ENCODE measurements around the gene SLC47A2. TPM values are rescaled to one million over a fixed set of nuclear protein-coding genes. Genes with fewer than 3 reads are reported as not detected.

The SLC47A2 gene
- polyA plus RNA-seq, 1 experiment: not detected

GRCh38 chr17:19727501-19728078 lies 11.2 kb upstream of the SLC47A2 start:
- DNase-seq (ENCODE audit: low read depth): peak; percentile 70
- H3K4me3 ChIP-seq (ENCODE audit: low read depth, low read length): no peak overlapping the region
- H3K36me3 ChIP-seq (ENCODE audit: control insufficient read depth, insufficient read depth, low read length): no peaks in the 10 kb centered on the region
- TF ChIP-seq, protein P1, sequence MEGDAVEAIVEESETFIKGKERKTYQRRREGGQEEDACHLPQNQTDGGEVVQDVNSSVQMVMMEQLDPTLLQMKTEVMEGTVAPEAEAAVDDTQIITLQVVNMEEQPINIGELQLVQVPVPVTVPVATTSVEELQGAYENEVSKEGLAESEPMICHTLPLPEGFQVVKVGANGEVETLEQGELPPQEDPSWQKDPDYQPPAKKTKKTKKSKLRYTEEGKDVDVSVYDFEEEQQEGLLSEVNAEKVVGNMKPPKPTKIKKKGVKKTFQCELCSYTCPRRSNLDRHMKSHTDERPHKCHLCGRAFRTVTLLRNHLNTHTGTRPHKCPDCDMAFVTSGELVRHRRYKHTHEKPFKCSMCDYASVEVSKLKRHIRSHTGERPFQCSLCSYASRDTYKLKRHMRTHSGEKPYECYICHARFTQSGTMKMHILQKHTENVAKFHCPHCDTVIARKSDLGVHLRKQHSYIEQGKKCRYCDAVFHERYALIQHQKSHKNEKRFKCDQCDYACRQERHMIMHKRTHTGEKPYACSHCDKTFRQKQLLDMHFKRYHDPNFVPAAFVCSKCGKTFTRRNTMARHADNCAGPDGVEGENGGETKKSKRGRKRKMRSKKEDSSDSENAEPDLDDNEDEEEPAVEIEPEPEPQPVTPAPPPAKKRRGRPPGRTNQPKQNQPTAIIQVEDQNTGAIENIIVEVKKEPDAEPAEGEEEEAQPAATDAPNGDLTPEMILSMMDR (IDR thresholded peaks at IDR 0.05; ENCODE audit: insufficient read depth, low read depth, low read length): no peak
- ChIA-PET POLR2A (no interaction called here), CTCF (interaction anchor here (1.0 to 4.5 kb wide), 5 partner anchors 17 to 214 kb away, joined by 4 to 34 read pairs (median 6); partner anchors contain the start of gene ALDH3A2)
- H3K27me3 ChIP-seq (ENCODE audit: control insufficient read depth, insufficient read depth, low read length): peaks cover 3% of the 10 kb centered on the region

DNA sequence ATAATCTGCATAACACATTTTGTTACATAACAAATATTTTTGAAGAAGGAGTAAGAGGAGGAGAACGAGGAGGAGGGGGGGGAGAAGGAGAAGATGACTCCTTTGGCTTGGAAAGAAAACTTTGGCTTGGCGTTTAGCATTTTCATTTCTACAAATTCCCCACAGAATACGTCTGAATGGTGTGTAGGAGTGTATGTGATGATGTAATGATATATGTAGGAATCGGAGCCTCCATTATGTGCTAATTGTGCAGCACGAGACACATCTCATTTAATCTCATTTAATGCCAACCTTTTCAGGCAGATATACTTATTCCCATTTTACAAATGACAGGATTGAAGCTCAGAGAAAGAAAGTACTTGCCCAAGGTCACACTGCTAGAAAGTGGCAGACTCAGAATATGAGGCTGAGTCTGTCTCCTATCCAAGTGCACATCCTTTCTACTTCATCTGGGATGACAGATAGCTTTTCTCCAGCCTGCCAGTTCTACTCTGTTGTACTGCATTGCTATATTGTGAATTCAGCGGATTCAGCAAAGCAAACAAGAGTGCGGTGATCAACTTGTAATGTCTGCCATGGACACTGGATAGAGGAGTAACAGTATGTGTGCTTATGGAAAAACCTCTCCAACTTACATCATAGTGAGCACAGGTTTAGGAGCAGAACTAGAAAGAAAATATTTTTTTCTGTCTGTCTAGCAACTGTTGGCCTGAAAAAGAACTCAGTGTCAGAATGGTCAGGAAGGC lies 10.4 kb upstream of the SLC47A2 start:
- H3K27me3 ChIP-seq (ENCODE audit: control insufficient read depth, insufficient read depth, low read length): peaks cover 3% of the 10 kb centered on the region
- ChIA-PET POLR2A (no interaction called here), CTCF (interaction anchor here (1.0 to 4.5 kb wide), 3 partner anchors 18 to 78 kb away, joined by 4 to 34 read pairs (median 8); partner anchors contain the start of gene ALDH3A2)
- H3K36me3 ChIP-seq (ENCODE audit: control insufficient read depth, insufficient read depth, low read length): no peaks in the 10 kb centered on the region
- DNase-seq (ENCODE audit: low read depth): no peak
- TF ChIP-seq, protein P1 (IDR thresholded peaks at IDR 0.05; ENCODE audit: insufficient read depth, low read depth, low read length): no peak
- no peak overlapping the region for H3K4me3 ChIP-seq (ENCODE audit: low read depth, low read length)

DNA sequence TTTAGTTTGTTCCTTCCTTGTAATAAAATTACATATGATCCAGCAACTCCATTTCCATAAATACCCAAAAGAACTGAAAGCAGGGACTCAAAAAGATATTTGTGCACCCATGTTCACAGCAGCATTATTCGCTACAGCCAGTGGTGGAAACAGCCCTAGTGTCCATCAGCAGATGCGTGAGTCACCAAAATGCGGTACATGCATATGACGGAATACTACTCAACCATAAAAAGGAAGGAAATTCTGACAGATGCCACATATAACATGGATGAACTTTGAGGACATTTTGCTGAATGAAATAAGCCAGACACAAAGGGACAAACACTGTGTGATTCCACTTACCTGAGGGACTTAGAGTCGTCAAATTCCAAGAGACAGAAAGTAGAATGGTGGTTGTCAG lies 9.1 kb upstream of the SLC47A2 start:
- H3K27me3 ChIP-seq (ENCODE audit: control insufficient read depth, insufficient read depth, low read length): no peaks in the 10 kb centered on the region
- H3K36me3 ChIP-seq (ENCODE audit: control insufficient read depth, insufficient read depth, low read length): no peaks in the 10 kb centered on the region
- DNase-seq (ENCODE audit: low read depth): no peak
- TF ChIP-seq, protein P1 (IDR thresholded peaks at IDR 0.05; ENCODE audit: insufficient read depth, low read depth, low read length): no peak
- no peak overlapping the region for H3K4me3 ChIP-seq (ENCODE audit: low read depth, low read length)
- ChIA-PET CTCF (no interaction called here), POLR2A (no interaction called here)

DNA sequence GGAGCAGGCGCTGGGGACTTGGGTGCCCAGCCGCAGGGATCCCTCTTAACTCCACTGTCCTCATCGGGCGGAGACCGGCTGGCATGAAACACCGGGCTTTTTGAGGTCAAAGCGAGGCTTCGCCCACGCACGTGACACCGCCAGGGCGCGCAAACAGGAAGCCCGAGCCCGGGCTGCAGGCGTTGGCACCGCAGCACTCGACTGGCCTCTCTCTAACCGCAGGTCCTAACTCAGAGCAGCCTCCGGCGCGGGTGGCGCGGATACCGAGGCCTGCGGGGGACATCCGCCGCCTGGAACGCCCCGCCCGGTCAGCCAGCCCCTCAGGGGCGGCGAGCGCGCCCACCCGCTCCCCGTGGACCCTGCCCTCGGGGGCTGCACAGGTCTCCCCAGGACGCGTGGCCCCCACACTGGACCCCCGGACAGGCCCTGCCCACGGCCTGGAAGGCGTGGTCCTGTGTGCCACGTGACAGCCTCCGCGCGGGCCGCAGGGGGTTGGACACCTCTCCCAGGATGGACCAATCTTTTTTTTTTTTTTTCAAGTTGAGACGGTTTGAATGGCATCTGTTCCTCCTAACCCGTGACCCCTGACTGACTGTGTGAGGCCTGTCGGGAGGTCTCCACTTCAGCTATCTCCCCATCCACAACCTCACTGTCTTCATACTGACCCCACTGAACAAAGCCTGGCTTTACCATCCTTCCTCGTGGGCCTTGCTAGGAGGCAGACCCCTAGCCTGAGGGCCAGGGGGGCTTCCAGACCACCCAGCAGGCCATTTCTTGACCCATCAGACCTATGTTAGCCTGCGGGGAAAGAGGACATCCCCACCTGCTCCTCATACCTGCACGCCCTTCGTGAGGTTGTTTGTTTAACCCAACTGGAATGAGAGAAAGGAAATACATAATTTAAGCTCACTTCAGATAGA lies 8.4 kb upstream of the SLC47A2 start:
- ChIA-PET CTCF (no interaction called here), POLR2A (no interaction called here)
- Histone ChIP-seq H3K4me3 (ENCODE audit: low read depth, low read length) (no peak overlapping the region), H3K27me3 (ENCODE audit: control insufficient read depth, insufficient read depth, low read length) (no peaks in the 10 kb centered on the region), H3K36me3 (ENCODE audit: control insufficient read depth, insufficient read depth, low read length) (no peaks in the 10 kb centered on the region)
- TF ChIP-seq, protein P1 (IDR thresholded peaks at IDR 0.05; ENCODE audit: insufficient read depth, low read depth, low read length): no peak
- no peak for DNase-seq (ENCODE audit: low read depth)

- POLR2A ChIA-PET: no interaction called here
- Histone ChIP-seq H3K27me3 (ENCODE audit: control insufficient read depth, insufficient read depth, low read length) (no peaks in the 10 kb centered on the region), H3K36me3 (ENCODE audit: control insufficient read depth, insufficient read depth, low read length) (no peaks in the 10 kb centered on the region), H3K4me3 (ENCODE audit: low read depth, low read length) (no peak overlapping the region)
- TF ChIP-seq, protein P1 (IDR thresholded peaks at IDR 0.05; ENCODE audit: insufficient read depth, low read depth, low read length): no peak
- DNase-seq (ENCODE audit: low read depth): no peak
- CTCF ChIA-PET: interaction anchor here (0.6 kb wide), 1 partner anchor 1456 kb away, joined by 3 read pairs; no protein-coding TSS in a partner anchor
Observed at GRCh38 chr17:19723964-19724363, 7.6 kb upstream of the SLC47A2 start.
